GM19025 (cell line): ENCODE data around the gene CLPTM1.
A peak's percentile ranks its signal among the peaks of the same experiment; 100 is the strongest.

Experiments
- ATAC-seq: cut with Tn5 transposase; IDR thresholded peaks from one replicate; pipeline ENCODE4 v1.9.1; 2021; ENCODE audit warnings: mild to moderate bottlenecking, low read depth, moderate library complexity; ENCODE audit not compliant: unreplicated experiment

The CLPTM1 gene

DNA sequence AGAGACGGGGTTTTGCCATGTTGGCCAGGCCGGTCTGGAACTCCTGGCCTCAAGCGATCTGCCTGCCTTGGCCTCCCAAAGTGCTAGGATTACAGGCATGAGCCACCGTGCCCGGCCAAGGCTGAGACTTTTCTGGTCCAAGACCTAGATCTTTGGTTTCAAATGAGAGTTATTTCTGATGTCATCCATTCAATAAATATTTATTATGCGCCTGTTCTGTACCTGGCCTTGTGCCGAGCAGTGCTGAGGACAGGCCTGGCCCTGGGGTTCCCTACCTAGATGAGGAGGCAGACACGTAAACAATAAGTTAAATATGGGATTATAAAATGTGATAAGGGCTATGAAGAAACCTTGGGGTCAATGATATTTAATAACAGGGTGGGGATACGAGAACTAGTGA, 50.6 kb downstream of the CLPTM1 start:
- ATAC-seq = no peak

DNA sequence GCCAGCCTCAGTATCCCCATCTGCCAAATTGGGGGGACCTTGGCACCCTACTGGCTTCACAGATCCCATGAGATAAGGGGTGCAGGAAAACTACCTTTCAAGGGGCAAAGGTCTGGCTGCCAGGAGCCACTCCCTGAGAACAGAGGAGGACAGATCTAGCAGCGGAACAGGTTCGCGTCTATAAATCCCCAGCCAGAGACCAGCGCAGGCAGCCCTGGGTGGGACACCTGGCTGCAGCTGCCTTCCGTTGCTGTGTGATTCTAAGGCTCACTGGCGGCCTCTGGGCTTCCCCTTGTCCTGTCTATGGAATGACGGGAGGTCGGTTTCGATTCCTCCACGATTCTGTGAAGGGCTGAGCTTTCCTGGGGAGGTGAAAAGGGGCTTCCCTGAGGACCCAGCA, 53.4 kb downstream of the CLPTM1 start:
- no peak for ATAC-seq

DNA sequence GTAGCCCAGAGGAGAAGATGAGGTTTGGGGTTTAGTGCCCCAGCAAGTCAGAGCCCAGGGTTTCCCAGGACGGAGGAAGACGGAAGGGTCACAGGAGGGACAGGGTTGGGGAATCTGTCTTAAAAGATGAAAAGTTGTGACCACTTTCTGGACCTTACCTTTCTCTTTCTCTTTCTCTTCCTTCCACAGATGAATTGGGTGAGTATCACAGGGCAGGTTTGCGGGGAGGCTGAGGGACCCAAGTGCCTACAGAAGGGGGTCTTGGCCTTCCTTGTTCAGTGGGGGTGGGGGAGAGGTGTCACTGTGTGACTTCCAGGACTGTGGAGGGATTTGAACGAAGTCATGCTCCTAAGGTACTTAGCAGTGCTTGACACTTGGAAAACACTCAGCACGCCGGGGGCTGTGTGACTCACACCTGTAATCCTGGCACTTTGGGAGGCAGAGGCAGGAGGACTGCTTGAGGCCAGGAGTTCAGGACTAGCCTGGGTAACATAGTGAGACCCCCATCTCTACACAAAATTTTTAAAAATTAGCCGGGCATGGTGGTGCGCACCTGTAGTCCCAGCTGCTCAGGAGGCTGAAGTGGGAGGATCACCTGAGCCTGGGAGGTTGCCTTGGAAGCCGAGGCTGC, 54.6 kb downstream of the CLPTM1 start:
- no peak for ATAC-seq

DNA sequence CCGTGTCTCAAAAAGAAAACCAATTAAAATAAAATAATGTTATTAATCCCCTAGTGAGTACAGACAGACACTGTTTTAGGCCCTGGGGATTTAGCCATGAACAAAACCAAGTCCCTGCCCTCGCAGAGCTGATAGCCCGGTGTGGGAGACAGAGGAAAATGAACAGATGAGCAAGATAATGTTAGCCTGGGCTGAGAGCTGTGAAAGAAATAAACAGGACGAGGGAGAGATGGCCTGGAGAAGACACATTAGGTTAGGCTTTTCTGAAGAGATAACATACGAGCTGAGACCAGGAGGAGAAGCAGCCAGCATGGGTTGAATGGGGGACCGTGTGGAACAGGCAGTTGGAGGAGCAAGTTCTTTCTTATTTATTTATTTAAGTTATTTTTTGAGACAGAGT, 55.1 kb downstream of the CLPTM1 start:
- ATAC-seq = no peak

DNA sequence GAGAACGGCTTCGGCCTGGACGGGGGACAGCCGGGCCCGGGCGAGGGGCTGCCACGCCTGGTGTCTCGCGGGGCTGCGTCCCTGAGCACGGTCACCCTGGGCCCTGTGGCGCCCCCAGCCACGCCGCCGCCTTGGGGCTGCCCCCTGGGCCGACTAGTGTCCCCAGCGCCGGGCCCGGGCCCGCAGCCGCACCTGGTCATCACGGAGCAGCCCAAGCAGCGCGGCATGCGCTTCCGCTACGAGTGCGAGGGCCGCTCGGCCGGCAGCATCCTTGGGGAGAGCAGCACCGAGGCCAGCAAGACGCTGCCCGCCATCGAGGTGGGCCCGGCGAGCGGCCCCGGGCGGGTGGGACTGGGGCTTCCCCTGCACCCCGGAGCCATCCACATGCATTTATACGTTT, 56.8 kb downstream of the CLPTM1 start:
- ATAC-seq = no peak

DNA sequence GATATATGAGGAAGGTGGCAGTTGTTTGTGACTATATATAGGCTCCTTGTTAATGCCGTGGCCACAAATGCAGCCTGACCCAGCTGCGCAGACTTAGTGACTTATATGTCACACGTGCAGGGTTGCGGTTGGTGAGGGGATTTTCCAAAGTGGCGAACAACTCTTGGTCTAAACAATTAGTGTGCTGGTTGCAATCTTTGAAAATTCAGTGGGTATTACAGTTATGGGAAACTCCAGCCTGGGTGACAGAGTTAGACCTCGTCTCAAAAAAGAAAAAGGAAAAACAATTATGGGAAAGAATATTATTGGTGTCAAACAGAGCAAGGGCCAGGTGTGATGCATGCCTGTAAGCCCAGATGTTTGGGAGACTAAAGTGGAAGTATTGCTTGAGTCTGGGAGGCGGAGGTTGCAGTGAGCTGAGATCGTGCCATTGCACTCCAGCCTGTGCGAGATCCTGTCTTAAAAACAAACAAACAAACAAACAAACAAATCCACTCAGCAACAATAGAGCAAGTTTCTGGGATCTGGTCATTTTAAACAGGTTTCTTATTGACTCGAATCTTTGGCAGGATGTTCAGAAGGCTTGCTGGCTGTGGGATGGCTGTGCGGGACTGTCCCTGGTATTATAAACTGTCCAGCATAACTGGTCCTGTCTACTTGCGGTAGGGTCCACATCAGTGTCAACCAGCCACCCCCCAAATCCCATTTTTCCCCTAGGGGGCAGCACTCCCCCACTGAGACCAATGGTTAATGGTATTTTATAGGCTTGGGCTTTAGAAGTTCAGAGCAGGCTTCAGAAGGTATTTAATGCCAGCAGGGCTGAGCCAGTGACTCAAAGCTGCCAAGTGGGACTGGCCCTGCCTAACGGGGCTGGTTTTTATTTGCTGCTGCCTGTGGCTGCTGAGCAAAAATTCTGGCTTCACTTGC, 61.5 kb downstream of the CLPTM1 start:
- ATAC-seq = peak; percentile 66

DNA sequence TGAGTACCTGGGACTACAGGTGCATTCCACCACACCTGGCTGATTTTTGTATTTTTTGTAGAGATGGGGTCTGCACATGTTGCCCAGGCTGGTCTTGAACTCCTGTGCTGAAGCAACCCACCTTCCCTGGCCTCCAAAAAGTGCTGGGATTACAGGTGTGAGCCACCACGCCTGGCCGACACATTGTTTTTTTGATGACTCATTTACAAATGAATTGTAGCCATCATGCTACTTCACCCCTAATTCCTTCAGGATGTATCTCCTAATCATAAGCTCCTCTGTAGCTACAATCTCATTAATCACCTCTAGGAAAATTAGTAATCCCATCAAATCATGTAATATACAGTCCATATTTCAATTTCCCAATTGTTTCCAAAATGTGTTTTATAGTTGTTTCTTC, 64.0 kb downstream of the CLPTM1 start:
- ATAC-seq = no peak

DNA sequence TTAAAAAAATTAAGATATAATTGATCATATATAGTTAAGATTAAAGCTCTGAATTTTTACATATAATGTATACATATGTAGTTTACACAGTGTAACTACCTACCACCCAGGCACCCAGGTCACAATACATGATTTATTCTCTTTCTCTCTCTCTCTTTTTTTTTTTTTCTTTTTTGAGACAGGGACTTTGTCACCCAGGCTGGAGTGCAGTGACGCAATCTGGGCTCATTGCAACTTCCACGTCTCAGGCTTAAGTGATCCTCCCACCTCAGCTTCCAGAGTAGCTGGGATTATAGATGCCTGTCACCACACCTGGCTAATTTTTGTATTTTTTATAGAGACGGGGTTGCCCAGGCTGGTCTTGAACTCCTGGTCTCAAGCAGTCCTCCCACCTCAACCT, 64.9 kb downstream of the CLPTM1 start:
- ATAC-seq = no peak

DNA sequence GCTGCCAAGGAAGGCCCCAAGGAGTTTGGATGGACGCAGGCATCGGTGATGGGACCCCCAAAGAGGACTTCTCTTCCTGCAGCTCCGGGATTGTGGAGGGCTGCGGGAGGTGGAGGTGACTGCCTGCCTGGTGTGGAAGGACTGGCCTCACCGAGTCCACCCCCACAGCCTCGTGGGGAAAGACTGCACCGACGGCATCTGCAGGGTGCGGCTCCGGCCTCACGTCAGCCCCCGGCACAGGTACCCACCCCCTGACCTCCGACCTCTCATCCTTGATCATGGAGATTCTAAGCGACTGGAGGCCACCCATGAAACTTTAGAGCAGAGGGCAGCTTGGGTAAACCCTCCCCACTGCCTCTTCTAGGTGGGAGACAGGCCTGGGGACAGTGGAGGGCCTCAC, 66.8 kb downstream of the CLPTM1 start:
- ATAC-seq = no peak

DNA sequence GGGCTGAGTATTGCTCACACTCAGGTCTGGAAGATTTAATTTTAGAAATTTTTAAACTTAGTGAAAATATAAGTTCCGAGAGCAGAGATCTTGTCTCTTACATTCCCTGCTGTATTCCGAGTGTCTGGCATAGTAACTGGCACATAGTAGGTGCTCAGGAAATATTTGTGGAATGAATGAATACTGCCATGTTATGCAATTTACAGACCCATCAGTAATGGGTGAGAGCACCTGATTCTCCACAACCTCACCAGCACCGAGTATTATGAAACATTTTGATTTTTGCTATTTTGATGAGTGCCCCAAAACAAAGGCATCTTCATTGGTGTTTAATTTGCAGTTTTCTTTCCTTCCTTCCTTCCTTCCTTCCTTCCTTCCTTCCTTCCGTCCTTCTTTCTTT, 67.9 kb downstream of the CLPTM1 start:
- no peak for ATAC-seq

DNA sequence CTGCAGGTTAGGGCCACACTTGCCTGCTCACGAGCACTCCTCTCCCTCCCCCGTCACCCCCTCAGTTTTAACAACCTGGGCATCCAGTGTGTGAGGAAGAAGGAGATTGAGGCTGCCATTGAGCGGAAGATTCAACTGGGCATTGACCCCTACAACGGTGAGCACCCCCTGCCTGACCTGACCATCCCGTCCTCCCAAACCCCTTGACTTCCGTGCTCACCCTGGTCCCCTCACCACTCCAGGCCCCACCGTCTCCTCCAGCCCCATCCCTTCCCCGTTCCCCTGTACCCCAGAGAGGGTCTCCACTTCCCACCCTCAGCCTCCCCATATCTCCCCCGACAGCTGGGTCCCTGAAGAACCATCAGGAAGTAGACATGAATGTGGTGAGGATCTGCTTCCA, 70.1 kb downstream of the CLPTM1 start:
- ATAC-seq = no peak

DNA sequence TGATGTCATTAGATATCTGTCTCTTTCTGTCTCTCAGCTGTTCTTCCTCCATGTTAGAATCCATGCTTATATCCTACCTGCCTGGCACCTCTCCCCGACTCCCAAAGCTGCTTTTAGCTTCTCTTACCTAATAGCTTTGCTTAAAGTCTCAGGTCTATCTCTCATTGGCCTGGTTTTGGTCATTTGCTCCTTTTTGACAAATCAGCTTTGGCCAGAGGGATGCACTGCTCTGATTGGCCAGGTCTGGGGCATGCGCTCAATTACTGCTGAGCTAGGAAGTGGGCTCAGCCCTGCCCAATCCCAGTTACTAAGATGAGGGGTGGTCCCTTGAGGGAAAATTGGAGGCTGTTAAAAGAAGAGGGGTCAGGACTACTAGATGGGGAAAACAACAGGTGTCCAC, 72.2 kb downstream of the CLPTM1 start:
- no peak for ATAC-seq

DNA sequence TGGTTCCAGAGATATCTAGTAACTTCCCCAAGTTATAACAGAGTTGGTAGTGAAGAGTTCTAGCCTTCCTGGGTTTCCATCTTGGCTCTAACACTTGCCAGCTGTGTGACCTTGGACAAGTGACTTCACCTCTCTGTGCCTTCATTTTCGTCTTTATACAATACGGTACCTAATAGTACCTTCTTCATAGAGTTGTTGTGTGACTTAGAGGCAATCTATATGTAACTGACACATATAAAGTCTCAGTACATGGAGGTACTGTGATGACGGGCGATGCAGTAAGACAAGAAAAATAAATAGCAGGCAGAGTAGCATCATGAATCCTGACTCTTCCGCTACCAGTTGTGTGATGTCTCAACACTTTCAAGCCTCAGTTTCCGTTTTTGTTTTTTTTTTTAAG, 75.6 kb downstream of the CLPTM1 start:
- no peak for ATAC-seq

DNA sequence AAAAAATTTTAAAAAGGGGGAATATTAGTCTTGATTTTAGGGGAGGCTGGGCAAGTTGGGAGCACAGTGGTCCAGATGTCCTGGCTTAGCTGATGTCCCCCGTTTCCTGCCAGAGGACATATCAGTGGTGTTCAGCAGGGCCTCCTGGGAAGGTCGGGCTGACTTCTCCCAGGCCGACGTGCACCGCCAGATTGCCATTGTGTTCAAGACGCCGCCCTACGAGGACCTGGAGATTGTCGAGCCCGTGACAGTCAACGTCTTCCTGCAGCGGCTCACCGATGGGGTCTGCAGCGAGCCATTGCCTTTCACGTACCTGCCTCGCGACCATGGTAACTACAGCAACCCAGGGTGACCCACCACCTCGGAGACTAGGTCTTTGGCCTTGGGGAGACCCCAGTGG, 77.2 kb downstream of the CLPTM1 start:
- ATAC-seq = no peak

DNA sequence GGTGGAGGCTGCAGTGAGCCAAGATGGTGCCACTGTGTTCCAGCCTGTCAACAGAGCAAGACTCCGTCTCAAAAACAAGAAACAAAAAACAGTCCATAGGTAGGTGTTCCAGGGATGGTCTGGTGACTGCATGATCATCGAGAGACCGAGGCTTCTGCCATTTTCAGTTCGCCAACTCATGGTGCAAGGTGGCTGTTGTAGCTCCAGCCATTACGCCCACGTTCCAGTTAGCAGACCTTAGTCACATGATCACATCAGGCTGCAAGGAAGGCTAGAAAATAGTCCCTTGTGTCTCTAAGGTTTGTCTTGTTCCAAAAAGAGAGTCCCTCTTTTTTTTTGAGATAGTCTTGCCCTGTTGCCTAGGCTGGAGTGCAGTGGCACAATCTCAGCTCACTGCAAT, 80.6 kb downstream of the CLPTM1 start:
- no peak for ATAC-seq

DNA sequence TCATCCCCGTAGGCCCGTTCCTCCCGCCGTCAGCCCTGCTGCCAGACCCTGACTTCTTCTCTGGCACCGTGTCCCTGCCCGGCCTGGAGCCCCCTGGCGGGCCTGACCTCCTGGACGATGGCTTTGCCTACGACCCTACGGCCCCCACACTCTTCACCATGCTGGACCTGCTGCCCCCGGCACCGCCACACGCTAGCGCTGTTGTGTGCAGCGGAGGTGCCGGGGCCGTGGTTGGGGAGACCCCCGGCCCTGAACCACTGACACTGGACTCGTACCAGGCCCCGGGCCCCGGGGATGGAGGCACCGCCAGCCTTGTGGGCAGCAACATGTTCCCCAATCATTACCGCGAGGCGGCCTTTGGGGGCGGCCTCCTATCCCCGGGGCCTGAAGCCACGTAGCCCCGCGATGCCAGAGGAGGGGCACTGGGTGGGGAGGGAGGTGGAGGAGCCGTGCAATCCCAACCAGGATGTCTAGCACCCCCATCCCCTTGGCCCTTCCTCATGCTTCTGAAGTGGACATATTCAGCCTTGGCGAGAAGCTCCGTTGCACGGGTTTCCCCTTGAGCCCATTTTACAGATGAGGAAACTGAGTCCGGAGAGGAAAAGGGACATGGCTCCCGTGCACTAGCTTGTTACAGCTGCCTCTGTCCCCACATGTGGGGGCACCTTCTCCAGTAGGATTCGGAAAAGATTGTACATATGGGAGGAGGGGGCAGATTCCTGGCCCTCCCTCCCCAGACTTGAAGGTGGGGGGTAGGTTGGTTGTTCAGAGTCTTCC, 82.4 kb downstream of the CLPTM1 start:
- no peak for ATAC-seq

DNA sequence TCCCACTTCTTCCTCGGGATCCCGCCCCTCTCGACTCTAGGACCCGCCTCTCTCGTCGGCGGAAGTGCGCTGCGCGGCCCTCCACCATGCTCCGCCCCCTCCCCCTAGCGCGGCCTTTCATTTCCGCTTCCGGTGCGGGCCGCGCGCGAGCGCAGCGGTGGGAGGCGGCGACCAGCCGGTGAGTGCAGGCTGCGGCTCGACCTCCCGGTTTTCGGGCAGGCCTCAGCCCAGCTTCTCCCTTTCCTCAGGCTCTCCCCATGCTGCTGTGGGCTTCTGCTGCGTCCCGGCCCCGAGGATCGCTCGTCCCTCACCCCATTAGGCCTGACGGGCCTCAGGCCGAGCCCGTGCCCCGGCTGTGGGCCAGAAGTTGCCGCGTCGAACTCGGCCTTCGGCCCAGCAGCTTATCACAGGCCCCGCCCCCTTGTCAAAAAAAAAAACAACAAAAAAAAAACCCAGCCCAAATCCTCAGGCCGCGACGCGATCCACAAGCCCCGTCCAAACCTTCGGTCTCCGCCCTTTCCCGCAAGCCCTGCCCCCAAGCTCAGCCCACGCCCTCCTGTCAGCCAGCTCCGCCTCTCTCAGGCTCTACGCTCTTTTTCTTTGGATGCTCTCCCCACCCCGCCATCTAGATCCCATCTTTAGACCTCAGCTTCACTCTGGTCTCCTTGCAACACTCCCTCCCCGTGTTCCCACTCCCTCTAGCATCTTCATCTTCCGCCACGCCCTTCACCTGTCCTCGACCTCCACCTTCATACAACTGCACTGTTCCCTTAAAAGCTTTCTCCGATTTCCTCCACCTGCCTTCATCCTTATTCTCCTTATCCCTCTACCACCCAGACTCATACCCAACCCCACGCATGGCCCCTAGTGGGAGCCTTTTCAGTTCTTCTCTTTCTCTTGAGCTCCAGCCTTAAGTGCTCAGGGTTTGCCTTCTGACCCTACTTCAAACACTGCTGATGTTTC, 84.0 kb downstream of the CLPTM1 start, which contains the start of gene CLASRP:
Gene CLASRP (plus strand): TSS at position 115 of the 963 bp plus-strand sequence. CDS start 1,168 bp downstream, outside the sequence.
- ATAC-seq = peak; percentile 88

DNA sequence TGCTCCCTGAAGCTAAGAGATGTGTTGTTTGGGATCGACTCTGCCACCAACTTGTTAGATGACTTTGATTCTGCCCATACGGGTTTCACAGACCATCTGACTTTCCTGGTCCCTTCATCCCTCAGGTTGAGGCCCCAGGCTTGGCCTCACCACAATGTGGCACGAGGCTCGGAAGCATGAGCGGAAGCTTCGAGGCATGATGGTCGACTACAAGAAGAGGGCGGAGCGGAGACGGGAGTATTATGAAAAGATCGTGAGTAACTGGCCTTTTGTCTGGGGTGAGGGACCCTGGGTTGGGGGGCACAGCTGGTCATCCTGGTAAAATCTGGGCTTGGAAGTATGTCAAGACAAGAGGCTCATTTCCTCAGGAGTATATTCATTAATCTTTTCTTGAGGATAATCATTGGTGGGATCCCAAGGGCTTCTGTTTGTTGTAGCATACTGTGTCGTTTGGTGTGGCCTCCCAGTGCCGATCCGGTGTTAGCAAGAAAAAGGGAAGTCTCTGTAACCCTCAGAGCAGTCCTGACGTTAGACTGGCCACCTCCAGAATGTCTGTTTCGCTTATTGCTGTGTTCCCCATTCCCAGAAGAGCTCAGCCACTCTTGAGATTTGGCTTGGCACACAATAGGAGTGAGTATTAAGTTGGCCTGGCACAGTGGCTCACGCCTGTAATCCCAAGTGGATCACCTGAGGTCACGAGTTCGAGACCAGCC, 85.0 kb downstream of the CLPTM1 start:
- no peak for ATAC-seq

DNA sequence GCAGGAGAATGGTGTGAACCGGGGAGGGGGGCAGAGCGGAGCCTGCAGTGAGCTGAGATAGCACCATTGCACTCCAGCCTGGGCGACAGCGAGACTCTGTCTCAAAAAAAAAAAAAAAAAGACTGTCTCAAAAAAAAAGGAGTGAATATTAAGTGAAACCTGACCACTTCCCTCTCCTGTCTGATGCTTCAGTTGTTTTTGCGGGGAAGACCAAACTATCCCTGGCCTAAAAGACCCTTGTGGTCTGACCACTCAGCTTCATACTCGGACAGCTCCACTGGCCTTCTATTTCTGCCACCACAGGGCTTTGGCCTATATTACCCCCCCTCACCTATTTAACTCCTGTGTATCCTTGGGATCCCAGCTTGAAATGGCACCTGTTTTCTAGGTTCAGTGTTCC, 85.9 kb downstream of the CLPTM1 start:
- no peak for ATAC-seq
